Activated T-cell treated with anti-CD3 and anti-CD28 coated beads for 48 hours (primary cell): Measurements from ENCODE around the gene CTDSP2.

ENCODE experiments used
- DNase-seq: peaks from one replicate; pipeline ENCODE4 v3.0.0-alpha.2; 2020; ENCODE audit warnings: low read depth

Gene CTDSP2

DNA sequence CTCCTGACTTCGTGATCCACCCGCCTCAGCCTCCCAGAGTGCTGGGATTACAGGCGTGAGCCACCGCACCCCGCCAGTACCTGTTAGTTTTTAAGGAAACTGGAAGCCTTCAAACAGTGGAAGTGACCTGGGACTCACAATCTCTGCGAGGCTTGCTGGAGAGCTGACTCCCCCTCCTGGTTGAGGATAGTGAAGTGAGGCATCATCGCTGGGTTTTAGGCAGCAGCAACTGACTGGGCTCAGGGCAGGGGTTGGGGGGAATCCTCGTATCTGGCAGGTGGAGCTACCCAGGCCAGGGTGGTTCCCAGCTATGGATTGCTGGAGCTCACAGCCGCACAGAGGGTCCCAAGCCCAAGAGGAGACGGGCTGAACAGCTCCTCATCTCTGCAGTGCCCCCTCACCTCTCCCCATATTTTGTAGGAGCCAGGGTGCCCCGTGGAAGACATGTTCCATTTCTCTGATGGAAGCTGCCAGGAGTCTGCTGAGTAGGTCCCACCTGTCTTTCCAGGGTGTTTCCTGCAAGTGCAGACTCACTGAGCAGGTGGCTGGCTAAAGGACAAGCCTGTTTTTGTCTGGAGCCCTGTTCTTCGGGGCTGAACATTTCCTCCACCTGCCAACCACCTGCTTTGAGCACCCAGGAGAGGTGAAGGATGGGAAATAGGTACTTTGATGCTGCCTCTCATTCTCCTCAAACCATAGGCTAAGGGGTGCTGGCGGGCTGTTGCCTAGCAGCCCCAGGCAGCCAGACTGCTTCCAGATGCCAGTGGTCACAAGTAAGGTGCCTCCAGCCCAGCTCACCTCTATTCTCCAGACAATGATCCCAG lies 31.1 kb downstream of the CTDSP2 start:
- no peak for DNase-seq

DNA sequence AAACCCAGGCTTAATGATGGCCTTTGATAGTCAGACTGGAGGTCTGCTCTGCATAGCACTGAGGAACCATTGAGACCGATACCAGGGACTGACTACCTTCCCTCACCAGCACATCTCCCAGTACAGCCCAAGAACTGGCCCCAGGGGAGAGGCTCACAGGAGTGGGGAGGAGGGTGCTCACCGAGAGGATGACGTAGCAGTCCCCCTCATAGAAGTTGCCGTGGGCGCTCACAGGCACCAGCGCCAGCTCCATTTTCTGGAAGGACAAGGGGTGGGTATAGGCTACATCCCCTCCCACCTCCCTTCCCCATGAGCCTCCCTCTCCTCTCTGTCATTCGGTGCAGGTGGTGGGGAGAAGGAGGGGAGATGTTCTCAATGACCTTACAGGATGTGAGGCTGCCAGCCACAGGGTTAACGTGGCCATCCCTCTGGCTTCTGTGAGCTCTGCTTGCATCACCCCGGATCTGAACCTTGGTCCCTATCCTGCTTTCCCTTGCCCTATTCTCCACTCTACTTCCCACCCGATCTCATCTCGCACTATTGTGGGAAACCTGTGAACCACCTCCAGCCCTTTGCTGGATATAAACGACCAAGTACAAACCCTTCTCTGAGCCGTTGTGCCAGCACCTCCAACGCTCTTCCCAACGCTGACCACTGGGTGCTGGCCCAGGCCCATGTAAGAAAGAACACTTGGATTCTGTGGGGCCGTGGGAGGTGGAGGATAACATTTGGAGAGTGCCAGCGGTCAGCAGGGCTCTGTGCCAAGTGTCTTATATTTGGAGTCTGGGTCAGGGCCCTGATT lies 32.4 kb downstream of the CTDSP2 start:
- DNase-seq = no peak

- DNase-seq = no peak
Measured at GRCh38 chr12:57813111-57813970, 33.2 kb downstream of the CTDSP2 start.

GRCh38 chr12:57811028-57811755 lies 35.3 kb downstream of the CTDSP2 start:
- no peak for DNase-seq

GRCh38 chr12:57810450-57810849 lies 36.1 kb downstream of the CTDSP2 start:
- no peak for DNase-seq

- DNase-seq = no peak
Measured at GRCh38 chr12:57809425-57809824, 37.1 kb downstream of the CTDSP2 start.

DNA sequence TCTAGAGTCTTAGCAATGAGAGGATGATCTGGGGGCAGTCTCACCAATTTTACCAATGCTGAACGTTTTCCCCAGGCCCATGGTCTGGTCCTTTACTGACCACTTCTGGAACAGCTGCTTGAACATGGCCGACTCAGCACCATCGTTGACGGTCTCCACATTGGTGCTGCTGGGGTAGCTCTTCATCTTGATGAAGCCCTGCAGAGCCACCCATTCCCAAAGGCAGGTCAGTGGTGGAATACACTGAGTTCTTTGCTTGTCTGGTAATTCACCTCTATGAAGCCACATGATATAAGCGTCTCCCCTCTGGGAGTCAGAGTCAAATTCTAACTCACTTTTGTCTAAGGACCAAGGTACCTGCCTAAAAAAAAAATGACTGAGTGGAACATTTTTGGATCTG lies 38.2 kb downstream of the CTDSP2 start:
- no peak for DNase-seq

DNA sequence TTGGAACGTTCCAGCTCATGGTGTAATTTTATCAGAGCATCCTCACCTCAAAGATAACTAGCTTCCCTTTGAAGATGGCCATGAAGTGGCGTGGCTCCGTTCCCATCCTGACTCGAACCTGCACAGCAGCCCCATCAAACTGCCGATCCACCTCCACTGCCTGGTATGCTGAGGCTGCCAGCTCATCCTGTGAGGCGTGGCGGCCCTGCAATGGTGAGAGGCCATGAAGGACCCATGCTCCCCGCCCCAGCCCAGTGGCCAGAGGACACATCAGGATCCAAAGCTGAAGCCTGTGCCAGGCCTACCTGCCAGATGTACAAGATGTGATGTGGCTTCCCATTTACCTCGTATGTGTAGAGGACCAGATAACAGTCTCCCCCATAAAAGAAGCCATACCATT lies 39.2 kb downstream of the CTDSP2 start:
- DNase-seq = no peak

DNA sequence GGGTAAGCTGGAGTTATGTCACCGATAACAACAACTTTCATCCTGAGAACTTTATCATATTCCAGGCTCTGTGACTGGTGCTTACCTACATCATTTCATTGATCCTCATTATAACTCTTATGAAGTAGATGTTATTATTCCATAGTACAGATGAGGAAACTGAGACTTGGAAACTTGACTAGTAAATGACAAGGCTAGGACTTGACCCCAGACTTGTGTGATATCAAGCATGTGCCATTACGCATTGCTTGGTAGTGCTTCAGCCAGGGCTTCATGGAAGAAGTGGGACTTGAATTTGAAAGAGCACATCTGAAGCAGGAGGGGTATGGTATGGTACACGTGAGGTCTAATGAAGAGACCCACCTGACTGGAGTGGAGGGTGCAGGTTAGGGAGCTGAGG lies 39.9 kb downstream of the CTDSP2 start:
- DNase-seq = no peak

- DNase-seq = no peak
Measured at GRCh38 chr12:57803319-57803893, 43.1 kb downstream of the CTDSP2 start.

DNA sequence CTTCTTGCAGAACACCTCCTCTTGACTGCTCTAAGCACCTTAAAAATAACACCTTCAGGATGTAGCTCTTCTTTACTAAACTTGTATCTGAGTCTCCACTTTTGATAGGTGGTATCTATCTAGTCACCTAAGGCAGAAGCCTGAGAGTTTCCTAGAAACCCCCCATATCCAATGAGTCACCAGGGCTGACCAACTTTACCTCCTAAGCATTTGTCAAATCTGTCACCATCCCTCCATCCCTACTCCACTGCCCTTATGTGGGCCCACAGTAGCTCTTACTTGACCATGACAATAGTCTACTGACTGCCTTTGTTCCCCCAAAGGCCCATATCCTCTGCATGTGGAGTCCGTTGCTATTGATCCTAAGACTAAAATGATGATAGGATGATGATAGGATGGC lies 43.9 kb downstream of the CTDSP2 start:
- no peak for DNase-seq

- DNase-seq = no peak
Measured at GRCh38 chr12:57800965-57801364, 45.6 kb downstream of the CTDSP2 start.

DNA sequence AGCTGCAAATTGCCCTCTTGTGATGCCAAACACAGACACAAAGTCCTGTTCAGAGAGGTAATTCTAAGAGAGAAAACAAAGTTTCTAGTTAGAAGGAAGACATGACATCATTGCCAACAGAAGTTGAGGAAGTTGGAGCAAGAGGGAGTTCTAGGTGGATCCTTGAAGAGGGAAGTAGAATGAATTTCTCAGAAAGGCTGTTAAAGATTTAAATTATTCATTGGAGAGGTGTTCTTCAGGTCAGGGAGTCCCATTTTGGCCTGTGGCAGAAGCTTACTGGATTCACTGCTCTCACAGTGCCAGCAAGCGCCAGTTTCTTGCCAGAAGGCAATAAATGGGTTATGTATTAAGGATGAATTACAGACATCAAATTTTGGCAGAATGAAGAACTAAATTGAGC lies 48.6 kb downstream of the CTDSP2 start:
- DNase-seq = no peak

- no peak for DNase-seq
Measured at GRCh38 chr12:57796996-57797395, 49.5 kb downstream of the CTDSP2 start.

- DNase-seq = no peak
Measured at GRCh38 chr12:57795354-57795753, 51.2 kb downstream of the CTDSP2 start.

- no peak for DNase-seq
Measured at GRCh38 chr12:57793920-57794319, 52.6 kb downstream of the CTDSP2 start.

- no peak for DNase-seq
Measured at GRCh38 chr12:57783861-57784260, 62.7 kb downstream of the CTDSP2 start.

DNA sequence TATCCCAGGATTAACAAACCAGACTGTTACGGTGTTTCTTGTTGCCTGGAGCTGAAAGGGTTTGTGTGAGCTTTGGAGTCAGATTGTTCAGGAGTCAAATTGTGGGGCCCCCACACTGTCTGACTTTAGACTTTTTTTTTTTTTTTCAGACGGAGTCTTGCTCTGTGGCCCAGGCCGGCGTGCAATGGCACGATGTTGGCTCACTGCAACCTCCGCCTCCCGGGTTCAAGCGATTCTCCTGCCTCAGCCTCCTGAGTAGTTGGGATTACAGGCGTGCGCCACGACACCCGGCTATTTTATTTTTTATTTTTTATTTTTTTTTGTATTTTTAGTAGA lies 63.1 kb downstream of the CTDSP2 start:
- DNase-seq = no peak

DNA sequence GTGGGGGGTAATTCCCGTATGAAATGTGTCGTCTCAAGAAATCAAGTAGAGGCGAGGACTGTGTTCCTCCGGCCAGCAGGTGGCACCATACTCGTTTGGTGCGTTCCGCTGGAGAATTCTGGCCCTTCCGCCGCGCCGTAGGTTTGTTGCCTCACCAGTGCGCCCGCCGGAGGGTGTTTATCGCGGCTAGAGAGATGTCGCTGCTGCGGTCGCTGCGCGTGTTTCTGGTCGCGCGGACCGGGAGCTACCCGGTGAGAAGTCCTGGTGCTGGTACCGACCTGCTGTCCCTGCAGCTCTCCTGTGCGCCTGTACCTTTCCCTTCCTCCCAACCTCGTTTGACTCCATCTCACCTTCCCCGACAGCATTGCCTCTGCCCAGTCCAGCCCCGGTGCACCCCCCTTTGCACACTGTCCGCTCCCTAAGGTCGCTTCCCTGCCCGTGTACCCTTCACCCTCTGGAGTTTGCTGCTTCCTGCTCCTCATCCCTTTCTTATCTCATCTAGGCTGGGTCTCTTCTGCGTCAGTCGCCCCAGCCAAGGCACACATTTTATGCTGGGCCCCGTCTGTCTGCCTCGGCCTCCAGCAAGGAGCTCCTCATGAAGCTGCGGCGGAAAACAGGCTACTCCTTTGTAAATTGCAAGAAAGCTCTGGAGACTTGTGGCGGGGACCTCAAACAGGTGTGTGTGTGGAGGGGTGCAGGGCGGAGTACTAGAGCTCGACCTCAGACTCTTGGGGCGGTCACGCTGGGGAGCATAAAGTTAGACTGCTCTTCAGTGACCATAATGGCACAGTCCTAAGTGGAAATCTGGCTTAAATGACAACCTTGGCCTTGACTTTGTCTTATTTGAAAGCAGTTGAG lies 63.7 kb downstream of the CTDSP2 start, which contains the start of gene TSFM:
TSFM (plus strand) TSS at position 180 of the 858 bp plus-strand sequence; CDS start at position 195, 15 bp downstream.
- peak; percentile 94 for DNase-seq

DNA sequence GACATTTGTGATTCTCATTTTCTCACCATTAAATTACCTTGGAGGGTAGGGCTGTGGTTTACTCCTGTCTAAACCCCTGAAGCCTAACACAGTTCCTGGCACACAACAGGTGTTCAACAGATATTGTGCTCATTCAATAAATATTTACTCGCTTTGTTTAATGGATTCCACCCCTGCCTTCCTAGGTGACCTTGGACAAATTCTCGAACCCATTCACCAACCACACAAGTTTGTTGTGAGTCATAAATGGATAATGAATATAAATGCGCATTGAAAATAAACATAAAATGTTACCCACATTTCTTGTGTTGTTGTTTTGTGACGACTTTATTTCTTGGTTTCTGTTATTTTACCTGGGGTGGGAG lies 64.3 kb downstream of the CTDSP2 start:
- DNase-seq = no peak
